BE2C (cell line): ENCODE measurements around the gene HYAL2.

ENCODE experiments used
- DNase-seq: peaks from one replicate; pipeline ENCODE4 v3.0.0-alpha.2; 2020
- H3K27me3 ChIP-seq: fragments of 250-450 bp; sonication (Bioruptor Pico); 2 replicates; pipeline ENCODE4 v1.5.1; 2020; ENCODE audit warnings: mild to moderate bottlenecking
- H3K36me3 ChIP-seq: fragments of 250-450 bp; sonication (Bioruptor Pico); 2 replicates; pipeline ENCODE4 v1.5.1; 2020; ENCODE audit warnings: mild to moderate bottlenecking
- H3K4me1 ChIP-seq: fragments of 250-450 bp; sonication (Bioruptor Pico); 2 replicates; pipeline ENCODE4 v1.5.1; 2020
- H3K4me3 ChIP-seq: 2 replicates; pipeline ENCODE4 v1.5.1; 2011; ENCODE audit warnings: low read depth, low read length
- H3K9me3 ChIP-seq: fragments of 250-450 bp; sonication (Bioruptor Pico); 2 replicates; pipeline ENCODE4 v1.5.1; 2020
- TF ChIP-seq, protein P1 (sequence below): IDR thresholded peaks from 2 replicates; pipeline ENCODE4 v1.5.1; 2012; ENCODE audit warnings: mild to moderate bottlenecking, low read depth, low read length

Gene HYAL2

DNA sequence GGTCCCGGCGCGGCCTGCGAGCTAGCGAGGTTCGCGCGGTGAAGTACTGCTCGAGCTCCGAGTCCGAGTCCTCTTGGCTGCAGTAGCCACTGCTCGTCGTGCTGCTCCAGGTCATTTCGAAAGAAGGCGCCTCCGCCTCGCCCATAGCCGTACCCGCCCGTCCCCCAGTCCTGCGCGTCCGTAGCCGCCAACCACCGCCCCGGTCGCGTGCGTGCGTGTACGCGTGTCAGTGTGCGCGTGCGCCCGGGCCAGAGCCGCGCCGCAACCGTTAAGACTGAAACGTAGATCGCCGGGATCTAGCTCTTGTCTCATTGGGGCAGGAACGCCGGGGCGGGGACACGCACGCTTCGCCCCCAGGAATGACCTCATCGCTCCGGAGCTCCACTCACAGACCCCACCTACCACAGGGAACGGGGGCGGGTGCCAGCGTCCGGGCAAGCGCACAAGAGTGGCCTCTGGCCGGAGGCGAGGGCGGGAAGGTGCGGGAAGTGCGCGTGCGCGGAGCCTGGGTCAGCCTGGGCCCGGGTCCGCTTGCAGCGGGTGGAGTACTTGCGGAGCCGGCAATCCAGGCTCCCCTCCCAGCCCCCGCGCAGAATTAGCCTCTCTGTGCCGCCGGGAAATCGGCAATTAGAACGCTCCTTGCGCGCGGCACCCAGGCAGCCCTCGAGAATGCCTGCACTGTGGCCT is 14.8 kb upstream of the HYAL2 start:
- no peaks in the 10 kb centered on the region for H3K27me3 ChIP-seq
- peaks cover 3% of the 10 kb centered on the region; the same call in 1 of the 2 replicates for H3K4me1 ChIP-seq
- H3K4me3 ChIP-seq = peak overlapping the region; percentile 95
- peak; percentile 97 for DNase-seq
- TF ChIP-seq, protein P1, sequence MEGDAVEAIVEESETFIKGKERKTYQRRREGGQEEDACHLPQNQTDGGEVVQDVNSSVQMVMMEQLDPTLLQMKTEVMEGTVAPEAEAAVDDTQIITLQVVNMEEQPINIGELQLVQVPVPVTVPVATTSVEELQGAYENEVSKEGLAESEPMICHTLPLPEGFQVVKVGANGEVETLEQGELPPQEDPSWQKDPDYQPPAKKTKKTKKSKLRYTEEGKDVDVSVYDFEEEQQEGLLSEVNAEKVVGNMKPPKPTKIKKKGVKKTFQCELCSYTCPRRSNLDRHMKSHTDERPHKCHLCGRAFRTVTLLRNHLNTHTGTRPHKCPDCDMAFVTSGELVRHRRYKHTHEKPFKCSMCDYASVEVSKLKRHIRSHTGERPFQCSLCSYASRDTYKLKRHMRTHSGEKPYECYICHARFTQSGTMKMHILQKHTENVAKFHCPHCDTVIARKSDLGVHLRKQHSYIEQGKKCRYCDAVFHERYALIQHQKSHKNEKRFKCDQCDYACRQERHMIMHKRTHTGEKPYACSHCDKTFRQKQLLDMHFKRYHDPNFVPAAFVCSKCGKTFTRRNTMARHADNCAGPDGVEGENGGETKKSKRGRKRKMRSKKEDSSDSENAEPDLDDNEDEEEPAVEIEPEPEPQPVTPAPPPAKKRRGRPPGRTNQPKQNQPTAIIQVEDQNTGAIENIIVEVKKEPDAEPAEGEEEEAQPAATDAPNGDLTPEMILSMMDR = no peak
- H3K9me3 ChIP-seq = no peaks in the 10 kb centered on the region
- peaks cover 3% of the 10 kb centered on the region for H3K36me3 ChIP-seq

DNA sequence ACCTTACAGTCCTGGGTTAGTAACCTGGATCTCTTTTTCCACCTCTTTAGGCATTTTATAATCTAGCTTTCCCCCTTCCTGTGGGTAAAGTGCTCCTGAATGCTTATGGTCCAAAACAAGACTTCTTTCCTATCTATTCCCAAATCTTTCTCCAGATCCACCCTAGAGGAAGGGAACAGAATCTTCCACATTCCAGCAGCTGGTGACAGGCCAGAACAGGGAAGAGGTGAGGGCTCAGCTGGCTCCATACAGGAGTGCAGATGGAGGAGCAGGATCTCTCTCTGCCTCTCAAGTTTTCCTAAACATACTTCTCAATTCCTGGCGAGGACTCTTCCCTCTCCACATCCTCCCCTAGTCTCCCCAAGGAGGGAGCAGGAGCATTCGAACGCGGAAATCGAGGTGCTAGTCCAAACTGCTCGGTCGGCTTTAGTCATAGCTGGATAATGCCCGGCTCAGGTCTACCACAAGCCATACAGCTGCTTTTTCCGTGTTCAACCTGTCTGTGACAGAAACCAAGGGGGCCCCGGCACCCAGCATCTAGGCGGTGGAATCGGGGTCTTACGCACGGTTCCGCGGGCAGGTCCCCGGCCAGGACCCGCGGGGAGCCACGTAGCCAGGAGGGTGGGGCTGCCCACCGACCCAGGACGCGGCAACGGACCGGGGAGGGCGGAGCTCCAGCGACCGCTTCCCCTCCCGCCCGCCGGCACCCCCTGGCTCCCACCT is 14.1 kb upstream of the HYAL2 start:
- Histone ChIP-seq H3K9me3 (no peaks in the 10 kb centered on the region), H3K4me3 (peak overlapping the region; percentile 95), H3K4me1 (peaks cover 3% of the 10 kb centered on the region; the same call in 1 of the 2 replicates), H3K27me3 (no peaks in the 10 kb centered on the region), H3K36me3 (peaks cover 10% of the 10 kb centered on the region)
- no peak for DNase-seq
- TF ChIP-seq, protein P1 = no peak

DNA sequence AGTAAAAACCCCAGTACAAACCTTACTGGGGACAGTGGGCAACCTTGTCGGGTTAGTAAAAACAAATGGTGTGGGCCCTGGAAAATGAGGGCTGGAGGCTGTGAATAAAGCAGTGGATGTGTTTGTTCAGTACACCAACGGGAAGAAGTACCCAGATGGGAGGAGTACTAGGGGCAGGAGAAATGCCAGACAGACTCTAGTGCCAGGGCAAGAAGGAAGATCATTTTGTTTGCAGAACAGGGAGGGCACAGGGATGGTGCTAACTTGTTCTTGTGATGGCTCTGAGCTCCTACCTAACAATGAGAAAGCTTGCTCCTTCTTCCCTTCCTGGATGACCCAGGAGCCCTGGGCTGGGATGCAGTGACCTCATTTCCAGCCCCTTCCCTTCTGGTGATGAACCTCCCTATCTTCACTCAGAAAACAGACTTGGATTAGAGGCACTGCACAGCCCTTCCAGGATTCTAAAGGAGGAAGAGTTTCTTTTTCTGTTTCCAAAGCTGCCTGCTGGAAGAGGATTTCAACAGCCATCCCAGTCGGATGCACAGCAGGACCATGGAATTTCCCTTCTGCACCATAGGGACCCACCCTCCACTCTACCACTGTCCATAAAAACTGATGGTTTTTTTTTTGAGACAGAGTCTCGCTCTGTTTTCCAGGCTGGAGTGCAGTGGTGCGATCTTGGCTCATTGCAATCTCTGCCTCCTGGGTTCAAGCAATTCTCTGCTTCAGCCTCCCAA is 12.0 kb upstream of the HYAL2 start:
- TF ChIP-seq, protein P1 = no peak
- no peak overlapping the region for H3K4me3 ChIP-seq
- no peak for DNase-seq
- peaks cover 3% of the 10 kb centered on the region; the same call in 1 of the 2 replicates for H3K4me1 ChIP-seq
- H3K9me3 ChIP-seq = no peaks in the 10 kb centered on the region
- no peaks in the 10 kb centered on the region for H3K27me3 ChIP-seq
- peaks cover 27% of the 10 kb centered on the region for H3K36me3 ChIP-seq

DNA sequence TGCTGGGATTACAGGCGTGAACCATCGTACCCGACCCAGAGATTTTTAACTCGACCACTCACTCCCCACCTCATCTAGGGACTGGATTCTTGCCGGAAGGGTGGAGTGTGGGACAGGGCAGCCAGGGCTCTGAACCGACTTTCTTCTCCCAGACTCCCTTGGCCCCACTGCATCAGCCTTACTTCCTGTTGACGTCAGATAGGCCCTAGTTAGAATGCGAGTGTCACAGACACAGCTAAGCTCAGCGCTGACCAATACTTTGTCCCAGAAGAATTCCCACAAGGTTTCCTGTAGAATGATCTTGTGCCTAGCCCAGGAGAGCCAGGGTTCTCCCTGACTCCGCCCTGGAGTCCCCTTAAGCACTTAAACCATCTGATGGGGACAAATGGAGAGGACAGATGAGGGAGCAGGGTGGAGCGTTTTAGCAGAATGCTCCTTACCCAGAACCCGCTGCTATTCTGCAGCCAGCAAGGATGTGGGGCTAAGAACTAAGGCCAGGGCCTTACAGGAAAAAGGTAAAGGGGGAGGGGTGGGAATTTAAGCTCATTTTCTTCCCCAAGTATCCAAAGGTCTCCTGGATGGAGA is 11.3 kb upstream of the HYAL2 start:
- H3K27me3 ChIP-seq = no peaks in the 10 kb centered on the region
- no peak overlapping the region for H3K4me3 ChIP-seq
- H3K9me3 ChIP-seq = no peaks in the 10 kb centered on the region
- TF ChIP-seq, protein P1 = no peak
- H3K4me1 ChIP-seq = peaks cover 3% of the 10 kb centered on the region; the same call in 1 of the 2 replicates
- peaks cover 27% of the 10 kb centered on the region for H3K36me3 ChIP-seq
- no peak for DNase-seq

DNA sequence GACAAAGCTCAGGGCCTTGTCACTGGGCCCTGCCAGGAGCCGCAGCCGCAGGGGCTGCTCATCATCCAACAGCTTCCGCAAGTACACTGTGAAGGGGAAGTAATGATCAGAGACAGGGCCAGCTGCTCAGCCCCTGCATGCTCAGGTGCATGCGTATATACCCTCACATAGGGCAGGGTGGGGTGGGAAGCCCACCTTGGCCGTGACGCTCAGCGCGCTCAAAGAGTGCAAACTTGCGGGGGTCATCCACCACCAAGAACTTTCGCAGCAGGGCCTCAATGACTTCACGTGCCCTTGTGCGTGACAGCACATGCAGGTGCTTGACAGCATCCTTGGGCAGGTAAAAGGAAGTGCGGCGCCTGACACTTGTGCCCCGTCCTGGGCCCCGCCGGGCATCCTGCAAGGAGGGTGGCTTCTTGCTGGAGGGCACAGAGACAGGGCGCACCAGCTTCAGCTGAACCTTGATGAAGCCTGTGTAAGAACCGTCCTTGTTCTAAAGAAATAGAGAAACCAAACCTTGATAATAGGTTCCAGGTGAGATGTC is 8.9 kb upstream of the HYAL2 start:
- Histone ChIP-seq H3K4me3 (no peak overlapping the region), H3K27me3 (no peaks in the 10 kb centered on the region), H3K4me1 (no peaks in the 10 kb centered on the region), H3K9me3 (no peaks in the 10 kb centered on the region), H3K36me3 (peaks cover 24% of the 10 kb centered on the region)
- TF ChIP-seq, protein P1 = no peak
- no peak for DNase-seq
